ENCODE measurements around the gene MYBPC1. TPM values are rescaled to one million over a fixed set of nuclear protein-coding genes. Genes with fewer than 3 reads are reported as not detected.
"Not testable (repeated sequence)": the region's sequence is repeated elsewhere in the genome, so short reads cannot be mapped to it uniquely, and the experiment has no call there.

The MYBPC1 gene
- total RNA-seq, 1 experiment from 2014 or later, result not detected

DNA sequence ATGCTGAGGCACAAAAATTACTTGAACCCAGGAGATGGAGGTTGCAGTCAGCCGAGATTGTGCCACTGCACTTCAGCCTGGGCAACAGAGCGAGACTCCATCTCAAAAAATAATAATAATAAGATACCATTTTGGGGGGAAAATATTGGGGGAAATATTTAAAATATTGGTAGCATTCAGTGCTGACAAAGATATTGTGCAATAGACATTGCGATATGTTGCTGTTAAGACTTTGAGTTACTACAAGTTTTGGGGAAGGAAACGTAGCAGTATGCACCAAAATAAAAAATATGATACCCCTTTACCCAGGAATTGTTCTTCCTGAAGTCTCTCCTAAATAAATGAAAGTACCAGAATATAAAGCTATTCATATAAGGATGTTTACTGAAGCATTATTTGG is 37.7 kb upstream of the MYBPC1 start:
- Histone ChIP-seq H3K4me1 (ENCODE audit: control insufficient read depth, insufficient read depth, low read length) (no peaks in the 10 kb centered on the region), H3K36me3 (ENCODE audit: control insufficient read depth, insufficient read depth, low read length) (no peaks in the 10 kb centered on the region), H3K27ac (ENCODE audit: low read length) (no peak overlapping the region), H3K9me3 (ENCODE audit: control insufficient read depth, insufficient read depth, low read depth, low read length) (no peaks in the 10 kb centered on the region), H3K4me3 (ENCODE audit: low read depth in 2 of 2, low read length in 2 of 2) (no peak overlapping the region), H3K27me3 (ENCODE audit: control insufficient read depth, insufficient read depth, low read length) (no peaks in the 10 kb centered on the region)
- ChIA-PET CTCF (no interaction called here), POLR2A (no interaction called here)
- BruUV-seq (replicated peaks), result no TSS peak
- TF ChIP-seq SIN3A (IDR thresholded peaks at IDR 0.05; ENCODE audit: borderline replicate concordance, insufficient read depth, low read depth, low read length) (no peak), TCF7L2 (IDR thresholded peaks at IDR 0.05; ENCODE audit: low read depth, low read length) (no peak), POLR2AphosphoS5 (IDR thresholded peaks at IDR 0.05; ENCODE audit: low read depth, low read length) (no peak)
- TF ChIP-seq, protein P1, sequence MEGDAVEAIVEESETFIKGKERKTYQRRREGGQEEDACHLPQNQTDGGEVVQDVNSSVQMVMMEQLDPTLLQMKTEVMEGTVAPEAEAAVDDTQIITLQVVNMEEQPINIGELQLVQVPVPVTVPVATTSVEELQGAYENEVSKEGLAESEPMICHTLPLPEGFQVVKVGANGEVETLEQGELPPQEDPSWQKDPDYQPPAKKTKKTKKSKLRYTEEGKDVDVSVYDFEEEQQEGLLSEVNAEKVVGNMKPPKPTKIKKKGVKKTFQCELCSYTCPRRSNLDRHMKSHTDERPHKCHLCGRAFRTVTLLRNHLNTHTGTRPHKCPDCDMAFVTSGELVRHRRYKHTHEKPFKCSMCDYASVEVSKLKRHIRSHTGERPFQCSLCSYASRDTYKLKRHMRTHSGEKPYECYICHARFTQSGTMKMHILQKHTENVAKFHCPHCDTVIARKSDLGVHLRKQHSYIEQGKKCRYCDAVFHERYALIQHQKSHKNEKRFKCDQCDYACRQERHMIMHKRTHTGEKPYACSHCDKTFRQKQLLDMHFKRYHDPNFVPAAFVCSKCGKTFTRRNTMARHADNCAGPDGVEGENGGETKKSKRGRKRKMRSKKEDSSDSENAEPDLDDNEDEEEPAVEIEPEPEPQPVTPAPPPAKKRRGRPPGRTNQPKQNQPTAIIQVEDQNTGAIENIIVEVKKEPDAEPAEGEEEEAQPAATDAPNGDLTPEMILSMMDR (IDR thresholded peaks at IDR 0.05), result no peak
- TF ChIP-seq, protein P2, sequence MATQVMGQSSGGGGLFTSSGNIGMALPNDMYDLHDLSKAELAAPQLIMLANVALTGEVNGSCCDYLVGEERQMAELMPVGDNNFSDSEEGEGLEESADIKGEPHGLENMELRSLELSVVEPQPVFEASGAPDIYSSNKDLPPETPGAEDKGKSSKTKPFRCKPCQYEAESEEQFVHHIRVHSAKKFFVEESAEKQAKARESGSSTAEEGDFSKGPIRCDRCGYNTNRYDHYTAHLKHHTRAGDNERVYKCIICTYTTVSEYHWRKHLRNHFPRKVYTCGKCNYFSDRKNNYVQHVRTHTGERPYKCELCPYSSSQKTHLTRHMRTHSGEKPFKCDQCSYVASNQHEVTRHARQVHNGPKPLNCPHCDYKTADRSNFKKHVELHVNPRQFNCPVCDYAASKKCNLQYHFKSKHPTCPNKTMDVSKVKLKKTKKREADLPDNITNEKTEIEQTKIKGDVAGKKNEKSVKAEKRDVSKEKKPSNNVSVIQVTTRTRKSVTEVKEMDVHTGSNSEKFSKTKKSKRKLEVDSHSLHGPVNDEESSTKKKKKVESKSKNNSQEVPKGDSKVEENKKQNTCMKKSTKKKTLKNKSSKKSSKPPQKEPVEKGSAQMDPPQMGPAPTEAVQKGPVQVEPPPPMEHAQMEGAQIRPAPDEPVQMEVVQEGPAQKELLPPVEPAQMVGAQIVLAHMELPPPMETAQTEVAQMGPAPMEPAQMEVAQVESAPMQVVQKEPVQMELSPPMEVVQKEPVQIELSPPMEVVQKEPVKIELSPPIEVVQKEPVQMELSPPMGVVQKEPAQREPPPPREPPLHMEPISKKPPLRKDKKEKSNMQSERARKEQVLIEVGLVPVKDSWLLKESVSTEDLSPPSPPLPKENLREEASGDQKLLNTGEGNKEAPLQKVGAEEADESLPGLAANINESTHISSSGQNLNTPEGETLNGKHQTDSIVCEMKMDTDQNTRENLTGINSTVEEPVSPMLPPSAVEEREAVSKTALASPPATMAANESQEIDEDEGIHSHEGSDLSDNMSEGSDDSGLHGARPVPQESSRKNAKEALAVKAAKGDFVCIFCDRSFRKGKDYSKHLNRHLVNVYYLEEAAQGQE (IDR thresholded peaks at IDR 0.05; ENCODE audit: insufficient read depth in 1 of 2, low read depth in 2 of 2, low read length in 1 of 2), result no peak
- in situ Hi-C loops (cut with HindIII; ENCODE audit: low pct_unique_long_range_greater_than_20kb, low sequenced_read_pairs), result no loop called here
- intact Hi-C loops (cut with micrococcal nuclease; ENCODE audit: unreplicated experiment), result no loop called here
- DNase-seq (ENCODE audit: low read depth, low spot score) (no peak), ATAC-seq (no peak)

DNA sequence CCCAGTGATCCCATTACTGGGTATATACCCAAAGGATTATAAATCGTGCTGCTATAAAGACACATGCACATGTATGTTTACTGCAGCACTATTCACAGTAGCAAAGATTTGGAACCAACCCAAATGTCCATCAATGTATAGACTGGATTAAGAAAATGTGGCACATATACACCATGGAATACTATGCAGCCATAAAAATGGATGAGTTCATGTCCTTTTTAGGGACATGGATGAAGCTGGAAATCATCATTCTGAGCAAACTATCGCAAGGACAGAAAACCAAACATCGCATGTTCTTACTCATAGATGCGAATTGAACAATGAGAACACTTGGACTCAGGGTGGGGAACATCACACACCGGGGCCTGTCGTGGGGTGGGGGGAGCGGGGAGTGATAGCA is 36.0 kb upstream of the MYBPC1 start:
- H3K27me3 ChIP-seq (ENCODE audit: control insufficient read depth, insufficient read depth, low read length); H3K36me3 ChIP-seq (ENCODE audit: control insufficient read depth, insufficient read depth, low read length); in situ Hi-C loops (cut with HindIII; ENCODE audit: low pct_unique_long_range_greater_than_20kb, low sequenced_read_pairs); H3K4me1 ChIP-seq (ENCODE audit: control insufficient read depth, insufficient read depth, low read length); POLR2A ChIA-PET; DNase-seq (ENCODE audit: low read depth, low spot score); ATAC-seq; H3K4me3 ChIP-seq (ENCODE audit: low read depth in 2 of 2, low read length in 2 of 2); BruUV-seq (replicated peaks); CTCF ChIA-PET; intact Hi-C loops (cut with micrococcal nuclease; ENCODE audit: unreplicated experiment); H3K27ac ChIP-seq (ENCODE audit: low read length); H3K9me3 ChIP-seq (ENCODE audit: control insufficient read depth, insufficient read depth, low read depth, low read length): not testable (repeated sequence)

DNA sequence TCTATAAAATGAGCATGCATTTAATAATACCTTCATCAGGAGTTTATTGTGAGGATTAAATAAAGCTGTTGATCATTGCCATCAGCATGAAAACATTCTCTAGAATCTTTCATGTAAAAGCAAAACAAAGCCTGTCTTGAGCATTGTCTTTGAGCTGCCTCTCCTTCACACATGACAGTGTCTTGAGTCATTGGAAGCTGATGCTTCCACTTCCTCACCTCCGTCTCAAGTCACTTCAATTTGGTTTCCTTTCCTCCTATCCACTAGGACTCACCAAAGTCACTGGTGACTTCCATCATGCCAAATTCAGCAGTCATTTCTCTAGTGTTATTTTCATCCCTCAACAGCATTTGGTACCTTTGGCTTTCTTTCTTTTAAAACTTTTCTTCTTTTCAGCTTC is 31.6 kb upstream of the MYBPC1 start:
- no peaks in the 10 kb centered on the region for H3K9me3 ChIP-seq (ENCODE audit: control insufficient read depth, insufficient read depth, low read depth, low read length)
- TF ChIP-seq, protein P1 (IDR thresholded peaks at IDR 0.05), result no peak
- TF ChIP-seq SIN3A (IDR thresholded peaks at IDR 0.05; ENCODE audit: borderline replicate concordance, insufficient read depth, low read depth, low read length) (no peak), POLR2AphosphoS5 (IDR thresholded peaks at IDR 0.05; ENCODE audit: low read depth, low read length) (no peak), TCF7L2 (IDR thresholded peaks at IDR 0.05; ENCODE audit: low read depth, low read length) (no peak)
- TF ChIP-seq, protein P2 (IDR thresholded peaks at IDR 0.05; ENCODE audit: insufficient read depth in 1 of 2, low read depth in 2 of 2, low read length in 1 of 2), result no peak
- no peak overlapping the region for H3K4me3 ChIP-seq (ENCODE audit: low read depth in 2 of 2, low read length in 2 of 2)
- peaks cover 2% of the 10 kb centered on the region; the same call in 1 of the 2 replicates for H3K27me3 ChIP-seq (ENCODE audit: control insufficient read depth, insufficient read depth, low read length)
- no TSS peak for BruUV-seq (replicated peaks)
- POLR2A ChIA-PET, result no interaction called here
- no peak overlapping the region for H3K27ac ChIP-seq (ENCODE audit: low read length)
- no peaks in the 10 kb centered on the region for H3K36me3 ChIP-seq (ENCODE audit: control insufficient read depth, insufficient read depth, low read length)
- no peak for DNase-seq (ENCODE audit: low read depth, low spot score)
- H3K4me1 ChIP-seq (ENCODE audit: control insufficient read depth, insufficient read depth, low read length), result no peaks in the 10 kb centered on the region
- ATAC-seq, result no peak
- in situ Hi-C loops (cut with HindIII; ENCODE audit: low pct_unique_long_range_greater_than_20kb, low sequenced_read_pairs), result no loop called here
- CTCF ChIA-PET, result no interaction called here
- intact Hi-C loops (cut with micrococcal nuclease; ENCODE audit: unreplicated experiment), result no loop called here

Measured in Panc1 (cell line).